Left ventricle myocardium inferior (tissue), 1 donor: ENCODE results near the gene NAT16. TPM values are rescaled to one million over a fixed set of nuclear protein-coding genes. Genes with fewer than 3 reads are reported as not detected.

Experiments used
- DNase-seq: peaks from one replicate; pipeline ENCODE4 v3.0.0-alpha.2; 2020
- H3K27ac ChIP-seq: fragments of 200-600 bp; replicated peaks from 2 replicates; pipeline ENCODE4 v1.8.0; 2021
- H3K27me3 ChIP-seq: fragments of 200-600 bp; 2 replicates; pipeline ENCODE4 v1.8.0; 2021; ENCODE audit warnings: low read depth
- H3K36me3 ChIP-seq: fragments of 200-600 bp; 2 replicates; pipeline ENCODE4 v1.8.0; 2021
- H3K4me1 ChIP-seq: fragments of 200-600 bp; 2 replicates; pipeline ENCODE4 v1.8.0; 2021
- H3K4me3 ChIP-seq: fragments of 200-600 bp; 2 replicates; pipeline ENCODE4 v1.8.0; 2021; ENCODE audit warnings: mild to moderate bottlenecking, moderate library complexity
- H3K9me3 ChIP-seq: fragments of 200-600 bp; replicated peaks from 2 replicates; pipeline ENCODE4 v1.8.0; 2021
- intact Hi-C: fragments of 100-400 bp; cut with micrococcal nuclease; formaldehyde crosslinking; loops from one replicate; pipeline ENCODE4 v1.11.0; 2022
- total RNA-seq: library from RNA; stranded (reverse); fragmentation: NEBNext Ultra II Directional; extraction: Animal tissue kit (Norgen Biotek cat#: 25700); gene quantifications from one replicate; pipeline ENCODE4 v1.2.1, GENCODE V29; 2021
- TF ChIP-seq, protein P1 (sequence below): fragments of 200-600 bp; IDR thresholded peaks from 2 replicates; pipeline ENCODE4 v1.8.0; 2021; ENCODE audit warnings: antibody characterized with exemption, mild to moderate bottlenecking, borderline replicate concordance
- donor health status: DM: no; HTN: yes; CAD: no; lungs with severe emphysema.

Gene NAT16
- total RNA-seq, 1 donor from 2014 or later: not detected

- H3K9me3 ChIP-seq: no peaks in the 10 kb centered on the region
- intact Hi-C loops: no loop called here
- H3K27ac ChIP-seq: no peak overlapping the region
- H3K27me3 ChIP-seq: peaks cover 98% of the 10 kb centered on the region
- TF ChIP-seq, protein P1, sequence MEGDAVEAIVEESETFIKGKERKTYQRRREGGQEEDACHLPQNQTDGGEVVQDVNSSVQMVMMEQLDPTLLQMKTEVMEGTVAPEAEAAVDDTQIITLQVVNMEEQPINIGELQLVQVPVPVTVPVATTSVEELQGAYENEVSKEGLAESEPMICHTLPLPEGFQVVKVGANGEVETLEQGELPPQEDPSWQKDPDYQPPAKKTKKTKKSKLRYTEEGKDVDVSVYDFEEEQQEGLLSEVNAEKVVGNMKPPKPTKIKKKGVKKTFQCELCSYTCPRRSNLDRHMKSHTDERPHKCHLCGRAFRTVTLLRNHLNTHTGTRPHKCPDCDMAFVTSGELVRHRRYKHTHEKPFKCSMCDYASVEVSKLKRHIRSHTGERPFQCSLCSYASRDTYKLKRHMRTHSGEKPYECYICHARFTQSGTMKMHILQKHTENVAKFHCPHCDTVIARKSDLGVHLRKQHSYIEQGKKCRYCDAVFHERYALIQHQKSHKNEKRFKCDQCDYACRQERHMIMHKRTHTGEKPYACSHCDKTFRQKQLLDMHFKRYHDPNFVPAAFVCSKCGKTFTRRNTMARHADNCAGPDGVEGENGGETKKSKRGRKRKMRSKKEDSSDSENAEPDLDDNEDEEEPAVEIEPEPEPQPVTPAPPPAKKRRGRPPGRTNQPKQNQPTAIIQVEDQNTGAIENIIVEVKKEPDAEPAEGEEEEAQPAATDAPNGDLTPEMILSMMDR: no peak
- H3K4me1 ChIP-seq: peaks cover 10% of the 10 kb centered on the region
- no peaks in the 10 kb centered on the region for H3K36me3 ChIP-seq
- no peak overlapping the region for H3K4me3 ChIP-seq
- DNase-seq: no peak
Observed at GRCh38 chr7:101197991-101198390, 17.9 kb upstream of the NAT16 start.

DNA sequence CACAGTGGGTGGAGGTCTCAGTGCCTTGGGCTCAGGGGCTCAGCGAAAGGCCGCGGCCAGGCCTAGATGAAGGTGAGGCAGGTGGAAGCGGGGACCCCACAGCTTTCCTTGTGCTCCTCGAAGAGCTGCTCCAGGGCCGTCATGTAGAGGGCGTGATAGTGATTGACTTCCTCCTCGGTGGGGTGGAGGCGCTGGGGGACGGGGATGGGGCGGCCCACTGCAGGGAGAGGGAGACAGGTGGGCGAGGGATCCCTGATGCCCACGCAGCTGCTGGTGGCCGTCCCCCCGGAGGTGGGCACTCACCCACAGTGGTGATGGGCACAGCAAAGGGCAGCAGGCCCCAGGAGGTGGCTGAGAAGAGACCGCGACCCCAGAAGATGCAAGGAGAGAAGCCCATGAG is 15.8 kb upstream of the NAT16 start:
- intact Hi-C loops: no loop called here

GRCh38 chr7:101189109-101189508 is 9.0 kb upstream of the NAT16 start:
- Histone ChIP-seq H3K27me3 (peaks cover 58% of the 10 kb centered on the region), H3K27ac (no peak overlapping the region), H3K9me3 (no peaks in the 10 kb centered on the region), H3K4me3 (no peak overlapping the region), H3K36me3 (no peaks in the 10 kb centered on the region), H3K4me1 (no peaks in the 10 kb centered on the region)
- intact Hi-C loops: no loop called here
- no peak for DNase-seq
- TF ChIP-seq, protein P1: no peak

More for the DNA sequence above, 15.8 kb upstream of the NAT16 start:
- no peak for DNase-seq
- H3K36me3 ChIP-seq: no peaks in the 10 kb centered on the region
- TF ChIP-seq, protein P1: no peak
- no peaks in the 10 kb centered on the region for H3K9me3 ChIP-seq
- no peak overlapping the region for H3K27ac ChIP-seq
- H3K4me1 ChIP-seq: no peaks in the 10 kb centered on the region
- H3K27me3 ChIP-seq: peaks cover 76% of the 10 kb centered on the region
- no peak overlapping the region for H3K4me3 ChIP-seq

DNA sequence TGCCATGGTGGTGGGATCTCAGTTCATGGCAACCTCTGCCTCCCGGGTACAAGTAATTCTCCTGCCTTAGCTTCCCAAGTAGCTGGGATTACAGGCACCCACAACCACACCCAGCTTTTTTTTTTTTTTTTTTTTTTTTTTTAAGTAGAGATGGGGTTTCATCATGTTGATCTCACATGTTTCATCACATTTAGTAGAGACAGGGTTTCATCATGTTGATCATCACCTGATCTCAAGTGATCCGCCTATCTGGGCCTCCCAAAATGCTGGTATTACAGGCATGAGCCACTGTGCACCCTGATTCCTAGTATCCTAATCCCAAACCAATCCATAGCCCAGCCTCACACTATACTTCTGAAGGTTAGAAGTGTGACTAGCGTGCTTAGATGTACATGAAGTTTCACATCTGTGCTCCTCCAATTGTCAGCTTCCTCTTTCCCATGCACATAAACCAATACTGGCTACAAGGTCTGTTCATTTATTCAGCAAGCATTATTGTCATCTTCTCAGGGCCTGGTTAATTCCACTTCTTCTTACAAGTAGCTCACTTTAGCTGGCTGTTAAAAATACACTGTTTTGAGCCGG is 6.8 kb upstream of the NAT16 start:
- Histone ChIP-seq H3K27me3 (peaks cover 69% of the 10 kb centered on the region), H3K4me1 (no peaks in the 10 kb centered on the region)
- intact Hi-C loops: no loop called here

DNA sequence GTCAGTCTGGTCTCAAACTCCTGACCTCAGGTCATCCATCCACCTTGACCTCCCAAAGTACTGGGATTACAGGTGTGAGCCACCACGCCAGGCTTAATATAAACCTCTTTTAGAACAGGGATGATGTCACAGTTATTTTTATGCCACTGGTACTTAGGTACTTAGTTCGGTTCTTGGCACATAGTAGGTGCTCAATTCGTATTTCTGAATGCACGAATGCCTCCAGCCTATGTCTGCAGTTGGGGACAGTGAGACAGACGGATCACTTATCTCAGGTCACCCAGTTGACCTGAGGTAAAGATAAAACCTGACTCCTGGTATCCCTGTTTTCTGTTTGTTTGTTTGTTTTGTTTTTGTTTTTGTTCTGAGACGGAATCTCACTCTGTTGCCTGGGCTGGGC is 6.1 kb upstream of the NAT16 start:
- intact Hi-C loops: no loop called here
- DNase-seq: no peak

More for the DNA sequence above, 6.8 kb upstream of the NAT16 start:
- Histone ChIP-seq H3K36me3 (no peaks in the 10 kb centered on the region), H3K27ac (no peak overlapping the region), H3K9me3 (no peaks in the 10 kb centered on the region), H3K4me3 (no peak overlapping the region)
- no peak for DNase-seq
- TF ChIP-seq, protein P1: no peak

More for the DNA sequence above, 6.1 kb upstream of the NAT16 start:
- no peak overlapping the region for H3K4me3 ChIP-seq
- peaks cover 76% of the 10 kb centered on the region for H3K27me3 ChIP-seq
- no peaks in the 10 kb centered on the region for H3K4me1 ChIP-seq
- no peak overlapping the region for H3K27ac ChIP-seq
- H3K9me3 ChIP-seq: no peaks in the 10 kb centered on the region
- TF ChIP-seq, protein P1: no peak
- no peaks in the 10 kb centered on the region for H3K36me3 ChIP-seq
